GM19463 (cell line): ENCODE measurements around the gene CHPF2.

Experiments used
- ATAC-seq: cut with Tn5 transposase; IDR thresholded peaks from one replicate; pipeline ENCODE4 v1.9.1; 2021; ENCODE audit warnings: mild to moderate bottlenecking, moderate library complexity; ENCODE audit not compliant: unreplicated experiment

Gene CHPF2

DNA sequence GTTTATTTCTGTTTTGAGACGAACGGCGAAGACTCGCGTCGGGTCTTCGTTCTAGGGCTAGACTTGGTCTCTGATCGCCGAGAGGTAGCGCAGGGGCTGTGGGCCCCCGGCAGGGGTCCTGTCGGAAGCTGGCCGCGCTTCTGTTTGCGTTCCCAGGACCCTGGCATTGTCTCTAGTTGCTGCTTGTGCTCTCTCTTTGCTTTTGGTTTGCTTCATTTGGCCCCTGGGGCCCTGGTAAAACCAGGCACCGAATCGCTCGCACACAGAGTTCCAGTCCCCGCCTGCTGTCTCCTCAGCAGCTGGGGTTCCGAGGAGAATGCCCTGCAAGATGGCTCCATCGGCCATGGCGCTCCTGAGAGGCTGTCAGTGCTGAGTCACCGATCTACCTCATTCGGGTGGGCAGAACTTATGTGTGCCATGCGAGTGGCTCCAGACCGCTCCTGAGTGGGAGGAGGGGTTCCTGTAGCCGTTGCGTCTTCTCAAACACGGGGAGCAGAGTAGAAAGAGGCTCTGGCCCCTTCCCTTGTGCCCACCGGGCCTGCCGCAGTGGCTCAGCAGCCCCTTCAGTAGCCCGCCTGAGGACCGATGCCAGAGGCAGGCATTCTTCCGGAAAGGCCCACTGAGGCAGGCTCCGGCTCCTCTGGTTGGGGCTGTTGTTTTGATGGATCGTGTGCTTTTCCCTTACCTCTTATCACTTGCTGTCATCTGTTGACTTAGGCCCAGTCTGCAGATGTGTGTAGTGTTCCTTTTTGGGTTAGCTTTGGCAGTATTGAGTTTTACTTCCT lies 826 bp downstream of the CHPF2 start:
- ATAC-seq, result no peak

DNA sequence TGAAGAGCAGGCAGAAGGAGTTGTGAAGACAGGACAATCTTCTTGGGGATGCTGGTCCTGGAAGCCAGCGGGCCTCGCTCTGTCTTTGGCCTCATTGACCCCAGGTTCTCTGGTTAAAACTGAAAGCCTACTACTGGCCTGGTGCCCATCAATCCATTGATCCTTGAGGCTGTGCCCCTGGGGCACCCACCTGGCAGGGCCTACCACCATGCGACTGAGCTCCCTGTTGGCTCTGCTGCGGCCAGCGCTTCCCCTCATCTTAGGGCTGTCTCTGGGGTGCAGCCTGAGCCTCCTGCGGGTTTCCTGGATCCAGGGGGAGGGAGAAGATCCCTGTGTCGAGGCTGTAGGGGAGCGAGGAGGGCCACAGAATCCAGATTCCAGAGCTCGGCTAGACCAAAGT lies 1.5 kb downstream of the CHPF2 start:
- no peak for ATAC-seq

DNA sequence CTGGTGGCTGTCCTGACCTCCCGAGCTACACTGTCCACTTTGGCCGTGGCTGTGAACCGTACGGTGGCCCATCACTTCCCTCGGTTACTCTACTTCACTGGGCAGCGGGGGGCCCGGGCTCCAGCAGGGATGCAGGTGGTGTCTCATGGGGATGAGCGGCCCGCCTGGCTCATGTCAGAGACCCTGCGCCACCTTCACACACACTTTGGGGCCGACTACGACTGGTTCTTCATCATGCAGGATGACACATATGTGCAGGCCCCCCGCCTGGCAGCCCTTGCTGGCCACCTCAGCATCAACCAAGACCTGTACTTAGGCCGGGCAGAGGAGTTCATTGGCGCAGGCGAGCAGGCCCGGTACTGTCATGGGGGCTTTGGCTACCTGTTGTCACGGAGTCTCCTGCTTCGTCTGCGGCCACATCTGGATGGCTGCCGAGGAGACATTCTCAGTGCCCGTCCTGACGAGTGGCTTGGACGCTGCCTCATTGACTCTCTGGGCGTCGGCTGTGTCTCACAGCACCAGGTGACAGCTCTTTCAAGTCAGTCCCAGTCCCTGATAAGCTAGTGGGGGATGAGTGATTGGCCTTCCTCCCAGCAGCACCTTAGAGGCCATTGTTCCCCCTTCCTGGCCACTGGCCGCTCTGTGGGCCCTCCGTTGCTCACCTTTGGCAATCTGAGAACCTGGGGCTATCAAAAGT lies 3.0 kb downstream of the CHPF2 start:
- ATAC-seq, result no peak

DNA sequence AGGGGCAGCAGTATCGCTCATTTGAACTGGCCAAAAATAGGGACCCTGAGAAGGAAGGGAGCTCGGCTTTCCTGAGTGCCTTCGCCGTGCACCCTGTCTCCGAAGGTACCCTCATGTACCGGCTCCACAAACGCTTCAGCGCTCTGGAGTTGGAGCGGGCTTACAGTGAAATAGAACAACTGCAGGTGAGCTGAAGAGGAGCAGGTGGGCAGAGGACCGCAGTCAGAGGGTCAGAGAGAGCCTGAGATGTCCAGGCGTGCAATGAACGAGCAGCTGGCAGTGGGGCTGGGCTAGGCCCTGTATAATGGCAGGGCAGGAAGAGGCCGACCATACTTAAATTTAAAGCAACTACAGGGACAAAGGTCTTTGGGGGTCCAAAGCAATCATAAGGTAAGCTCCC lies 4.1 kb downstream of the CHPF2 start:
- no peak for ATAC-seq

DNA sequence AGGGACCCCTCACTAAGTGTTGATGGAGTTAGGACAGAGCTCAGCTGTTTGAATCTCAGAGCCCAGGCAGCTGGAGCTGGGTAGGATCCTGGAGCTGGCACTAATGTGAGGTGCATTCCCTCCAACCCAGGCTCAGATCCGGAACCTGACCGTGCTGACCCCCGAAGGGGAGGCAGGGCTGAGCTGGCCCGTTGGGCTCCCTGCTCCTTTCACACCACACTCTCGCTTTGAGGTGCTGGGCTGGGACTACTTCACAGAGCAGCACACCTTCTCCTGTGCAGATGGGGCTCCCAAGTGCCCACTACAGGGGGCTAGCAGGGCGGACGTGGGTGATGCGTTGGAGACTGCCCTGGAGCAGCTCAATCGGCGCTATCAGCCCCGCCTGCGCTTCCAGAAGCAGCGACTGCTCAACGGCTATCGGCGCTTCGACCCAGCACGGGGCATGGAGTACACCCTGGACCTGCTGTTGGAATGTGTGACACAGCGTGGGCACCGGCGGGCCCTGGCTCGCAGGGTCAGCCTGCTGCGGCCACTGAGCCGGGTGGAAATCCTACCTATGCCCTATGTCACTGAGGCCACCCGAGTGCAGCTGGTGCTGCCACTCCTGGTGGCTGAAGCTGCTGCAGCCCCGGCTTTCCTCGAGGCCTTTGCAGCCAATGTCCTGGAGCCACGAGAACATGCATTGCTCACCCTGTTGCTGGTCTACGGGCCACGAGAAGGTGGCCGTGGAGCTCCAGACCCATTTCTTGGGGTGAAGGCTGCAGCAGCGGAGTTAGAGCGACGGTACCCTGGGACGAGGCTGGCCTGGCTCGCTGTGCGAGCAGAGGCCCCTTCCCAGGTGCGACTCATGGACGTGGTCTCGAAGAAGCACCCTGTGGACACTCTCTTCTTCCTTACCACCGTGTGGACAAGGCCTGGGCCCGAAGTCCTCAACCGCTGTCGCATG lies 5.2 kb downstream of the CHPF2 start:
- no peak for ATAC-seq

DNA sequence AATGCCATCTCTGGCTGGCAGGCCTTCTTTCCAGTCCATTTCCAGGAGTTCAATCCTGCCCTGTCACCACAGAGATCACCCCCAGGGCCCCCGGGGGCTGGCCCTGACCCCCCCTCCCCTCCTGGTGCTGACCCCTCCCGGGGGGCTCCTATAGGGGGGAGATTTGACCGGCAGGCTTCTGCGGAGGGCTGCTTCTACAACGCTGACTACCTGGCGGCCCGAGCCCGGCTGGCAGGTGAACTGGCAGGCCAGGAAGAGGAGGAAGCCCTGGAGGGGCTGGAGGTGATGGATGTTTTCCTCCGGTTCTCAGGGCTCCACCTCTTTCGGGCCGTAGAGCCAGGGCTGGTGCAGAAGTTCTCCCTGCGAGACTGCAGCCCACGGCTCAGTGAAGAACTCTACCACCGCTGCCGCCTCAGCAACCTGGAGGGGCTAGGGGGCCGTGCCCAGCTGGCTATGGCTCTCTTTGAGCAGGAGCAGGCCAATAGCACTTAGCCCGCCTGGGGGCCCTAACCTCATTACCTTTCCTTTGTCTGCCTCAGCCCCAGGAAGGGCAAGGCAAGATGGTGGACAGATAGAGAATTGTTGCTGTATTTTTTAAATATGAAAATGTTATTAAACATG lies 6.0 kb downstream of the CHPF2 start:
- ATAC-seq, result no peak

DNA sequence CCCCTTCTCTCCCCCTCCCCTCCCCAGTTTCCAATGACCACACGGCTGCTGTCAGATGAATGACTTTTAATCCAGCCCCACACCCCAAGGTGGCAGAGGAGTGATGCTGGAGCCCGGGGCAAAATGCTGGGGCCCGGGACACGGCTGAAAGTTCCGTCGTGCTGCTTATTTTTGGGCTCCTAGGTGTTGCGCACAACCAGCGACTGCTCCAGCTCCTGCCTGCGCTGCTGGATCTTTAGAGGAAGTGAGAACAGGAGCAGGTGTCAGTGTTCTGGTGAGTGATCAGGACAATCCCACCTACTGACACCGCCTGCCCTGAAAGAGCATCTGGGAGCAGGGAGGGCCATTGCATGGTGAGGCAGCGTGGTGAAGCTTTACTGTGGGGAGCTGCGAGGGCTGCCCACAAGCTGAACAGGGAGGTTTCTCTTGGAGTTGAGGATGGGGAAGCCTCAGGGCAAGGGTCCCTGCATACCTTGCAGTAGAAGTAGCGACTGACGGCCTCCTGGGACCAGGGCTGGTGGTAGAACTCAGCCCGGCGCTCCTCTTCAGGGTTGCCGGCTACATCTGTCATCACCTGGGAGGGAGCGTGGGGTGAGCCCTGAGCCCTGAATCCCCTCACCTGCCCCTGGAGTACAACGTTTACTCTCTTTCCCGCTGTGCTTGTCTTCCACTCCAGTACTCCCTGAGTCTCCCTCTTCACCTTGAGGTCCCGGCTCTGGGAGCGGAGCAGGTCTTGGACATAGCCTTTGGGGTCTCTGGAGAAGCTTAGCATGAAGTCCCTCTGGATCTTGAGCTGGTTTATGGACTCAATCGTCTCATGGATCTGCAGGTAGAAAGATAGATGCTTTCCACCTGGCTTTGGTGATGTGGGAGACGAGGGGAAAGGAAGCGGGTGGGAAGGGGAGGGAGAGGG lies 6.9 kb downstream of the CHPF2 start:
- ATAC-seq, result no peak

DNA sequence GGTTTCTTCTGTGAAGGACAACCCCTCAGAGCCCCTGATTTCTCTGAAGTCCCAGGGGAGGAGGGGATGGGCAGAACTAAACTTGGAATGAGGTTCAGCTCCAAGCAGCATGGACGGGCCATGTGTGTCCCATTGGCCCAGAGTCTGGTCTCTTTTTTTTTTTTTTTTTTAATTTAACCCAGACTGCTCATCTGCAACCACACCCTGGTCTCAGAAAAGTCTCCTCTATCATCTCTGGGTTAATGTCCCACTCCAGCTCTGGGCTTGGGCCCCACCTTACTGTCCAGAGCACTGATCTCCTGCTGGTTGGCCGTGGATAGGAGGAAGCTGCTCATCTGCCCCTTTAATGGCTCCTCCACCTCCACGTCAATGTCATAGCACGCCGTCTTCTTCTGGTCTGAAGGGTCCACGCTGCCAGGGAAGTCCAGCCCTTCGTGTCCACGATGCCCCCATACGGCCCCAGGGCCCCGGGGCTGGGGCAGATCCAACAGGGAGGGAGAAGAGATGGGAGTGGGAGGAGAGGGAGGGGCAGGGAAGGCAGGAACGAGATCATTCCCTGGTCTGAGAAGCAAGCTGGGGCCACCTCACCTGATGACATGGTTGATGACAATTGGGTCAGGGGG lies 7.7 kb downstream of the CHPF2 start:
- ATAC-seq, result no peak

DNA sequence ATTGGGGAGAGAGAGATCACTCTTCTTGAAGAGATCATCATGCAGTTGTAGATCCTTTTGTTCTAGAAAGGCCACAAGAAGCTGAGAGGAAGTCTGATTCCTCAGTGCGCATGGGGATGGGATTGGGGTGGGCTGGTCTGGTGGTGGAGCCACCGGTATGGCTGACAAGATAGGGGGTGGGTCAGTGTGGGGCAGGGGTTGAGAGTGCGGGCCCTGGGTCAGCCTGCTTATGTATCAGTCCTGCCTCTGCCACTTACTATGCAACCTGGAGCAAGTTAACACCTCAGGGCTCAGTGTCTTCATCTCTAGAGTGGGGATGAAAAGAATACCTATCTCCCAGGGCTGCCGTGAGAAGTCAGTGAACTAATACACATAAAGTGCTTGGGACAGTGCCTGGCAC lies 8.3 kb downstream of the CHPF2 start:
- ATAC-seq, result no peak

DNA sequence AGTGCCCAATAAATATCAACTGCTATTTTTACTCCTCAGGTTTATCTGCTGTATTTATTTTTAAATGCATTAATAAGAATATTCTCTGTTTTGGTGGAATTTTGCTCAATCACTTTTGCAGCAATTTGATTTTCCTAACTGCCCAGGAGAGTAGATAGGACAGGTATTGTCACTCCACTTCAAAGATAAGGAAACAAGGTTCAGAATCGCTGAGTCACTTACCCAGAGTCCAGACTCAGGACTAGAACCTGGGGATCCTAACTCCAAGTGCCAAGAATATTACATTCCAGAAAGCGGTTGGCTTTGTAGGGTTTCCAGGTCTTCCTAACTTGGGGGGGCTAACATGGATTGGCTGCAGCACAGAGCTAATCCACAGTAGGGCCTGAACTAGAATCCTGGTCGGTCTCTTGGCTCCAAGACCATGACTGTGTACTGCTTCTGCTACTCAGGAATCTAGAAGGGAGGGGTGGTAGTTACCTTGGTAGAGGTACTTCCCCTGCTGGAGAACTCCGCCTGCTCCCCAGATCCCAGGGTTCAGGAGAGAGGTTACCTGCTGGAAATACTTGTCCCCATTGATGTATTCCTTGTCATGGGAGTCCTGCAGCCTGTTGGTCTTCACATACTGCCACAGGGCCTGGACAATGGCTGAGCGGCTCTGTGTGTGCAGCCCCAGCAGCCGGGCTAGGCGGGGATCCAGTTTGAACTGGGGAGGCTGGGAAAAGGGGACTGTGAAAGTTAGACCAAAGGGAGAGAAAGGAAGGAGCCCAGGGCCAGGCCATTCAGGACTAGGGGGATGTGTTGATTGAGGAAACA lies 8.9 kb downstream of the CHPF2 start:
- no peak for ATAC-seq

DNA sequence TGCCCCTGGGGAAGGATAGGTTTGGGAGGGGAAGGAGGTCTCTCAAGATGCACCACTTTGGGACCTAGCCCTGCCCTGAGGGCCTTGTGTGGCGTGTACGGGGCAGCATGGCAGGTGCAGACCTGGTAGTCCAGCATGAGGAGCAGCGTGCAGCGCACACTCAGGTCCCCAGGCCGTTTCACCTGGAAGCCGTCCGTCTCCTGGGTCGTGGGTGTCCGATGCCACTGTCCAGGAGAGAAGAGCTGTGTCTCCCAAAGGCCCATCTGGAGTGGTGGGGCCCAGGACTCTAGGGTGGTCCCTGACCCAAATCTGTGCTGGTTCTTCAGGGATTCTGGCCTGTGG lies 9.4 kb downstream of the CHPF2 start:
- no peak for ATAC-seq

DNA sequence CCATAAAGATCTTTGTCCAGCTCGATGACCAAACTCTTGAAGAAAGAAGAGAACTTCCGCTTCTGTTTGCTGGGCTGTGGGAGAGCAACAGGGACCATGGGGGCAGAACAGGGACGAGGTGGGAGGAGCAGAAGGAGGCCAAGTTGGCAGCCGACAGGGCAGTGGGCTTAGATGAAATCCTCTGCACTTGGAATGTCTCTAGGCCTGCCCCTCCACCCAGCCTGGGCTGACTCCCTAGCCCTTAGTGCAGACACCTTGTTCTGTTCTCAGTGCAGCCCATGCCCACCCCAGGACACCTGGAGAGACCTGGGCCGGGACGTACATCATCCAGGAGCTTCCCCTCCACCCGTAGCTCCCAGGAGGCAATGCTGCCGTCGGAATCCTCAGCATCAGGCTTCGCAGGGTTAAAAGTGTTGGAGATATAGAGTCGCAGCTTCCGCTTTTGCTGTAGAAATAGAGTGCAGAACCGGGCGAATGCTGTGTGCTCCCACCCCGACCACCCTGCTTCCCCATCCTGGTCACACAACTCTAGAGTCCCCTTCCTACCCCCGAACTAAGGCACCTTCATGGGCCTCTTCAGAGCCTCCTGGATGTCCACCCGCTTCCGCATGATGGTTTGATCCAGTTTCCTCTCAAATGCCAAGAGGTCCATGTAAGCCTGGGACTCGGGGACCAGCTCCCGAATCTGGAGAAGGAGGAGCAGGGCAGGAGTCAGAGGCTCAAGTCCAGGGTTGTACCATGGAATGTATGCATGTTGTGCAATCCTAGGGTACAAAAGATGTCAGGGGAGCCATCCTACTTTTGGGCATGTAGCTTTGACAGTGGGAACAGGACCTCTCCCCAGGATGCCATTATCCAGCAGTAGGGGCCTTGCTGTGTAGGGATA lies 10.1 kb downstream of the CHPF2 start:
- ATAC-seq, result no peak

DNA sequence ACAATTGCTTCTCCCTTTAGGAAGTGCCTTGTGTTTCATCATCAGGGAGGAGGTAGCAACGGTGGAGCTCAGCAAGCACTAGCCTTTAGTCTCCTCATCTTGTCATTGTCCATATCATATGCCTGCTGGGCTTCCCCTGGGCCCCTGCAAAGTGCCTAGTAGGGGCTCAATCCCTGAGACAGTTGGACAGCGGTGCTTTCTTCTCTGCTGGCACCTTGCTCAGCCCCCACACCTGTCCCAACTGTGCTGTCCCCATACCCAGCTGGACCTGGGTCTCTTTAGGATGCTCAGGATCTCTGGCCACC lies 10.7 kb downstream of the CHPF2 start:
- ATAC-seq, result no peak

DNA sequence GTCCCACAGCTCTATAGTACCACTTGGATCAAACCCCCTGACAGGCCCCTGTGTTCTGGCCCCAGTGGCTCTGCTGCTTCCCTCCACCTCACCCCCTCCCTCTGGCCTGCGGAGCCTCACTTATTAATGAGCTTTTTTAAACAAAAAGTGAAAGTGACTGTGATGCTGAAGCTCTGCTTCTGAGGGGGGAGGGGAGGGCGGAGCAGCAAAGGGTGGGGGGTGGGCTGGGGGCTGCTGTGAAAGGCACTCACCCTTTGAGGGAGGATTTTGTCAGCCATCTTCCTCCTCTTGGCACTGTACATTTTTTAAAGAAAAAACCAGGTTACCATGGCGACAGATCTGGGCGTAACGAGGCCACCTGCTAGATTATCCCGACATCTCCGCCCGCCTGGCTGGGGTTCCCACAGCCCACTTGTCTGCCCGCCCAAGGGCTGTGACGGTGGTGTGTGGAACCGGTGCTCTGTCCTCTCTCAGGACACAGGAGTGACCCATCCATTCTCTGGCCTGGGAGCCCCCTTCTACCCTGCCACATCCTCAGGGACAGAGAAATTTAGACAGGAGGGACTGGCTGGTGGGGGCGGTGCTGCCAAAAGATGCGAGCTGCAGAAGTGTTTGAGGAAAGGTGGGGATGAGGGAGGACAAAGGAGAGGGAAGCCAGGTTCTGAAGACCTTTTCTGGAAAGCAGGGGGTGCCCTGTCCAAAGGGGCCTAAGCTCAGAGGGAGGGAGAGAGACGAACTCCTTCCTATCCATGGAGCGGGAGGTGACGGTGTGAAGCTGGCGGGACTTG lies 11.3 kb downstream of the CHPF2 start:
- ATAC-seq, result no peak

DNA sequence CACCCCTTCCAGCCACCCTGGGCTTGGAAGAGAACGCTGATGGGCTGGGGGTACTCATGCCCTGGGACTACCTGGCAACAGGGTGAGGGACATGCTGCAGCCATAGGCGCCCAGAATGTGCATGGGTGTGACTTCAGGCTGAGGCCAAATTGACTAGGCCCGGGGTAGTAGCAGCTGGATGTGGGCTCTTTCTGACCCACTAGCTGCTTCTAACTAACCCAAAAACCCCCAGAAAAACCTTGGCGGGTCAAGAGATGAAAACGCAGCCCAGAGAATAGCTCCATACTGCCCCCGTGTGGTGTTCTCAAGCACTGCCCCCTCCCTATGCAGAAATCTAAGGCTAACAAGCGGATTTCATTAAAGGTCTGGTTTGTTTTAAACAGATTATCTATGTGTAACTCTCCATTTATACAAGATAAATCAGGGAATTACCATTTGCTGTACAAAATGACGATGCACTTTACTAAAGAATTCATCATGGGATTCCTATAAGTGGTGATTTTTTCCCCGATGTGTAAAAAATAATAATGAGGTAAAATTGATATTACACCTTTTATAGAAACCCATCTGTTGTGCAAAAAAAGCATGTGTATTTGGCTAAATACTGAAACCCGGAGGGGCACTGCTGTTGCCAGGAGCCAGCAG lies 12.0 kb downstream of the CHPF2 start:
- ATAC-seq, result no peak

DNA sequence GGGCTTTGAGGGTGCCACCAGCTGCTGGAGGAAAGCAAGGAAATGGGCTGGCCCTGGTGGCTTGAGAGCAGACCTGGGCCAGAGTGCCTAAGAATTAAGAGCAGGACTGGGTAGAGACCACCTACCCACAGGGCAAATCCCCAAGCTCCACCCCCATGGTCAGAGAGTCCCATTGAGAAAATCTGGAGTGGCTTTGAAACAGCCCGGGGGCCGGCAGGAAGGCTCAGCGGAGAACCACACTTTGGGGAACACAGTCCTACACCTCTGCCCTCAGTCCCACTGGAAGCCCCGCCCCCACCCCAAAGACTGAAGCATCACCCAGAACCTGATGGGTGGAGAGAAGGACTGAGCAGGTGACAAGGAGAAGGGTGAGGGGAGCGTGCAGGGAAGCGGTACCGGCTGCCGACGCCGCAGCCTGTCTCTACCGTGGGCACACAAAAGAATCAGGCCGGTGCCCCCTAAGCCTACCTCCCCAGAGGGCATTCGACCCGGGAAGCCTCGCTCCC lies 12.6 kb downstream of the CHPF2 start:
- peak; percentile 3 for ATAC-seq
